Cerebellar nuclear complex (tissue), 1 donor: Measurements from ENCODE around the gene ZHX3.
A peak's percentile ranks its signal among the peaks of the same experiment; 100 is the strongest.

Experiments used
- DNase-seq, 2 experiments: peaks; one replicate each; lab custom pipeline; 2025; lab: John Stamatoyannopoulos, UW

ZHX3 gene

GRCh38 chr20:41317546-41318270, at the start of gene ZHX3:
TSS of gene ZHX3 (minus strand) at chr20:41317731. CDS start at chr20:41204916, 112,815 bp downstream.
- peak; percentile 66 to 84 for DNase-seq

GRCh38 chr20:41367393-41367695, 49.8 kb upstream of the ZHX3 start:
- DNase-seq: no peak

- DNase-seq: no peak
Observed at GRCh38 chr20:41366546-41367392, 49.2 kb upstream of the ZHX3 start, which contains the start of gene EMILIN3. TSS of gene EMILIN3 (minus strand) at chr20:41366818. CDS start at chr20:41366634, 184 bp downstream.

- DNase-seq: no peak
Observed at GRCh38 chr20:41365777-41366545, 48.4 kb upstream of the ZHX3 start.

- DNase-seq: no peak
Observed at GRCh38 chr20:41364967-41365765, 47.6 kb upstream of the ZHX3 start.

GRCh38 chr20:41364236-41364855, 46.8 kb upstream of the ZHX3 start:
- no peak for DNase-seq

- no peak for DNase-seq
Observed at GRCh38 chr20:41363601-41364000, 46.1 kb upstream of the ZHX3 start.

GRCh38 chr20:41362748-41363140, 45.2 kb upstream of the ZHX3 start:
- DNase-seq: no peak

- no peak for DNase-seq
Observed at GRCh38 chr20:41361757-41362747, 44.5 kb upstream of the ZHX3 start.

GRCh38 chr20:41360831-41361756, 43.6 kb upstream of the ZHX3 start:
- DNase-seq: no peak

GRCh38 chr20:41359541-41360011, 42.0 kb upstream of the ZHX3 start:
- no peak for DNase-seq

- DNase-seq: no peak
Observed at GRCh38 chr20:41358717-41359116, 41.2 kb upstream of the ZHX3 start.

GRCh38 chr20:41358230-41358629, 40.7 kb upstream of the ZHX3 start:
- no peak for DNase-seq

- DNase-seq: no peak
Observed at GRCh38 chr20:41357424-41358163, 40.1 kb upstream of the ZHX3 start.

GRCh38 chr20:41356951-41357350, 39.4 kb upstream of the ZHX3 start:
- DNase-seq: no peak

- no peak for DNase-seq
Observed at GRCh38 chr20:41355598-41356203, 38.2 kb upstream of the ZHX3 start.

- no peak for DNase-seq
Observed at GRCh38 chr20:41355192-41355591, 37.7 kb upstream of the ZHX3 start.

- DNase-seq: no peak
Observed at GRCh38 chr20:41353530-41353929, 36.0 kb upstream of the ZHX3 start.
